GM19240 (cell line): ENCODE results near the gene SART1.

Experiments used
- DNase-seq: peaks from one replicate; pipeline ENCODE4 v3.0.0; 2011; ENCODE audit warnings: low spot score; ENCODE audit not compliant: insufficient read length

Gene SART1

DNA sequence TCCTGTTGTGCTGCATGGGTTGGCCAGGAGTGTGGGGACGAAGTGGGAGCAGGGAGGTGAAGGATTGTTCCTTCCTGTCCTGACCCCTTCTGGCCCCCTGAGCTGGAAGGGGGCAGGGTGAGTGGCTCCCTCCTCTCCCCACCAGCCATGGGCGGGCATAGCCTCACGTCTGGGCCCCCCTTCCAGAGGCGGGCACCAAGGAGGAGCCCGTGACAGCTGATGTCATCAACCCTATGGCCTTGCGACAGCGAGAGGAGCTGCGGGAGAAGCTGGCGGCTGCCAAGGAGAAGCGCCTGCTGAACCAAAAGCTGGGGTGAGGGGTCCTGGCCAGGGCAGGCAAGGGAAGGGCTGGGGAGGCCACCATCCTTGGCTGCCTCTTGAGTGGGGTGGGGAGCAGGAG, 3.4 kb downstream of the SART1 start:
- no peak for DNase-seq

DNA sequence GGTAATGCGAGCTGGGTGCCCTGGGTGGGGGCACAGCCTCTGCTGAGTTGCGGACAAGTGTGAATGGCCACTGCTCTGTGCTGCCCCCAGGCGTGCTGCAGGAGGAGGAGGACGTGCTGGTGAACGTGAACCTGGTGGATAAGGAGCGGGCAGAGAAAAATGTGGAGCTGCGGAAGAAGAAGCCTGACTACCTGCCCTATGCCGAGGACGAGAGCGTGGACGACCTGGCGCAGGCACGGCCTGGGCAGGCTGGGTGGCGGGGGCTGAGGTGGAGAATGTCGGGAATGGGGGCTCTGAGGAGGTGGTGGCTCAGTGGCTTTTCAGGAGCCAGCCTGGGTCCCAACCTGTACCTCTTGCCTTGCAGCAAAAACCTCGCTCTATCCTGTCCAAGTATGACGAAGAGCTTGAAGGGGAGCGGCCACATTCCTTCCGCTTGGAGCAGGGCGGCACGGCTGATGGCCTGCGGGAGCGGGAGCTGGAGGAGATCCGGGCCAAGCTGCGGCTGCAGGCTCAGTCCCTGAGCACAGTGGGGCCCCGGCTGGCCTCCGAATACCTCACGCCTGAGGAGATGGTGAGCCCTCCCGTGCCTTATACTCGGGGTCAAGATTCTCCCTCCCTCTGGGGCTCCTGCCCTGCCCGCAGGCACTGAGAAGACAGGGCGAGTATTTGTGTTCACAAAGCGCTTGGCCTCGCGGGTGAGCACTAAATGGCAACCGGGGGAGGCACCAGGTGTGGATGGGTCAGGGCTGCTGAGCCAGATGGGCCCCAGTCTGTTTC, 4.6 kb downstream of the SART1 start:
- no peak for DNase-seq

DNA sequence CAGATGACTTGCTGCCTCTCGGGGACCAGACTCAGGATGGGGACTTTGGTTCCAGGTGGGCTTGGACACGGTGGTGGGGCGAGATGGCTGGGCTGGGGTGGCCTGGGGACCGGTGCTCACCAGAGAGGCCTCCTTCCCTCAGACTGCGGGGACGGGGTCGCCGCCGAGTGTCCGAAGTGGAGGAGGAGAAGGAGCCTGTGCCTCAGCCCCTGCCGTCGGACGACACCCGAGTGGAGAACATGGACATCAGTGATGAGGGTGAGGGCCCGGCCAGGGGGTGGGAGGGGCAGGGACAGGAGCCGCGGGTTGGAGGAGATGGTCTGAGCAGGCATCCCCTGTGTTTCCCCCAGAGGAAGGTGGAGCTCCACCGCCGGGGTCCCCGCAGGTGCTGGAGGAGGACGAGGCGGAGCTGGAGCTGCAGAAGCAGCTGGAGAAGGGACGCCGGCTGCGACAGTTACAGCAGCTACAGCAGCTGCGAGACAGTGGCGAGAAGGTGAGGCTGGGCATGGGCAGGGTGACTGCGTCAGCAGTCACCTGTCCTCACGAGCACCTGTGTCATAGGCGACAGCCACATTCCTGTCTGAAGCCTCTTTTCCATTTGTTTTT, 5.9 kb downstream of the SART1 start:
- DNase-seq = no peak

DNA sequence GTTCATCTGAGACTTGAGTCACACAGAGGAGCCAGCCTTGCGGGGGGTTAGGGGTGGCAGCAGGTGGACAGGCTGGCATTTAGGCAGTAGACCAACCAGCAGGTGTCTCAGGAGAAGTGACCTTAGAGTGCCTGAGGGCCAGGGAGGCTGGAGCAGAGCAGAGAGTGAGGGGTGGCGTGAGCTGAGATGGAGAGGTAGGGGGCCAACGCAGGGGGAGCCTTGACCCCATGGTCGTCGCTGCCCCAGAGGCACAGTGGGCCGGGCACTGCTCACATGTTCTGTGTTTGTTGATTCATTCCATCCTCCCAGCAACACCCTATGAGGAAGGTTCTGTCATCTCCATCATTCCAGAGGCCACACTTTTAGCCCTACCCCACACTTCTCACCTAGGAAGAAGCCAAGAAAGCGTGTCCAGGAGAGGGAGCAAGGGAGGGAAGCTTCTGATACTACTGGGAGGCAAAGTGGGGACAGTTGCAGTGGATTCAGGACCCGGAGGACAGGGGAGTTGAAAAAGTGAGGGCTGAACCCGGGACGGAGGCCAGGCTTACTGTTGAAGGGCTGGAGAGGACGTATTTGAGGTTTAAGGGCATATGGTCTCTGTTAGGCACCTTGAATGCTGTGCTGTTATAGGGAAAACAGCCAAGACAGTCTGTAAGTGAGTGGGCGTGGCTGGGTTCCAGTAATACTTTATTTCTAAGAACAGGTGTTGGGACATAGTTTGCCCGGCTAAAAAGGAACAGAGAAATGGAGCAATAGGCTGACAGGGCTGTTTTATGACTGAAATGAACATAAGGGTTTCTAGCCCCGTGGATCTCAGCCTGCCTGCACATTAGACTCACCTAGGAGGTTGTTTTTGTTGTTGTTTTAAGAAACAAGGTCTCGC, 7.3 kb downstream of the SART1 start:
- no peak for DNase-seq

- no peak for DNase-seq
These were observed 10.6 kb downstream of the SART1 start for GRCh38 chr11:65972116-65972515.

DNA sequence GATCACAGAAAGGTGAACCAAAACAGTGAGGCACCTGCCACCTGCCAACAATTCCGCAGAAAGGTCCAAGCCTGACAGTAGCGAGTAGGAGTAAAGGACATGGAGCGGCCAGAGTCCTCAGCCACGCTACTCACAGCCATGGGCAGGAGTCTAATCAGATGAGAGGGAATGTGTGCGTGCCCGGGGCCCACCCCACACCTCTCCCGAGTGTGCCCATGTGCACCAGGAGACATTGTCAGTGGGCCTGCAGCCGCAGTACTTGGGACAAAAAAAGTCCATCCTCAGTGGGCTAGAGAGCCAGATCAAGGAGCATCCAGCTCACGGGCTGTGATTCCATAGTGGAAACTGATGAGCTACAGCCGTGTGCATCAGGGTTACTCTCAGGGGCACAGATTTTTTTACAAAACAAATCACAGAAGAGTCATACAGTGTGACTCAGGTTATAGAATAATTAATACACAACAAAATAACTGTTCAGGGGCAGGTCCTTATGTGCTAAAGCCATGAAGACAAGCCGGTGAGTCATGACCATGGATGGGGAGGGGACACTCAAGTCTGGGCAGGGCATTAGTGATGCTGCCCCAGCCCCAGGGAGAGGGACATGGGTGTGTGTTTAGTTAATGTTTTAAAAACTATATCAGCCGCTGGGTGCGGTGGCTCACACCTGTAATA, 12.0 kb downstream of the SART1 start:
- no peak for DNase-seq

- DNase-seq = no peak
These were observed 14.2 kb downstream of the SART1 start for GRCh38 chr11:65975771-65976170.

DNA sequence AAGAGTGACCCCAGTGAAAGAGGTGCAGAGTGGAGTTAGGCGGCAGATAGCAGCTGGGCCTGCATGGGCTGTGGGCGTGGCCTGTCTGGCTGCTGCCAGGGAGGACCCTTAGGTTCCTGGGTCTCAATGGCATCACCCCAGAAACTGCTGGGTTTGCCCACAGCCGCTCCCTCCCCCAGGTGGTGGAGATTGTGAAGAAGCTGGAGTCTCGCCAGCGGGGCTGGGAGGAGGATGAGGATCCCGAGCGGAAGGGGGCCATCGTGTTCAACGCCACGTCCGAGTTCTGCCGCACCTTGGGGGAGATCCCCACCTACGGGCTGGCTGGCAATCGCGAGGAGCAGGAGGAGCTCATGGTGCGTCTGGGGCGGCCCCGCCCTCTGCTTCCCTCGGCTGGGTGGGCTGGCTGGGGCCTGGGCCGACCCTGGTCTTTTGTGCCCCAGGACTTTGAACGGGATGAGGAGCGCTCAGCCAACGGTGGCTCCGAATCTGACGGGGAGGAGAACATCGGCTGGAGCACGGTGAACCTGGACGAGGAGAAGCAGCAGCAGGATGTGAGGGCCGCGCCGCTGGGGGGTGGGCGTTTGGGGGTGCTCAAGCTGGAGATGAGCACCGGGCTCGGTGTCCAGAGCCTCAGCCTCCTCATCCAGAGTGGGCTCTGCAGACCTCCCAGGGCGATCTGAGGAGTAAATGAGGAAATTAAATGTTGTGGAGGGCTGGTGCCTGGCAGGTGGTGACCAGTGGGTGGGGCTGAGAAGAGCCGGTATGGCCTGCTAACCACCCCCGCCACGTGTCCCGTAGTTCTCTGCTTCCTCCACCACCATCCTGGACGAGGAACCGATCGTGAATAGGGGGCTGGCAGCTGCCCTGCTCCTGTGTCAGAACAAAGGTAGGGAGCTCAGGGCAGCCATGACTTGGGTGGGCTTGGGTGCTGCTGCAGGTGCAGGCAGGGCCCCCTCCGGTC, 15.0 kb downstream of the SART1 start:
- no peak for DNase-seq

- DNase-seq = no peak
These were observed 16.3 kb downstream of the SART1 start for GRCh38 chr11:65977621-65978390.

DNA sequence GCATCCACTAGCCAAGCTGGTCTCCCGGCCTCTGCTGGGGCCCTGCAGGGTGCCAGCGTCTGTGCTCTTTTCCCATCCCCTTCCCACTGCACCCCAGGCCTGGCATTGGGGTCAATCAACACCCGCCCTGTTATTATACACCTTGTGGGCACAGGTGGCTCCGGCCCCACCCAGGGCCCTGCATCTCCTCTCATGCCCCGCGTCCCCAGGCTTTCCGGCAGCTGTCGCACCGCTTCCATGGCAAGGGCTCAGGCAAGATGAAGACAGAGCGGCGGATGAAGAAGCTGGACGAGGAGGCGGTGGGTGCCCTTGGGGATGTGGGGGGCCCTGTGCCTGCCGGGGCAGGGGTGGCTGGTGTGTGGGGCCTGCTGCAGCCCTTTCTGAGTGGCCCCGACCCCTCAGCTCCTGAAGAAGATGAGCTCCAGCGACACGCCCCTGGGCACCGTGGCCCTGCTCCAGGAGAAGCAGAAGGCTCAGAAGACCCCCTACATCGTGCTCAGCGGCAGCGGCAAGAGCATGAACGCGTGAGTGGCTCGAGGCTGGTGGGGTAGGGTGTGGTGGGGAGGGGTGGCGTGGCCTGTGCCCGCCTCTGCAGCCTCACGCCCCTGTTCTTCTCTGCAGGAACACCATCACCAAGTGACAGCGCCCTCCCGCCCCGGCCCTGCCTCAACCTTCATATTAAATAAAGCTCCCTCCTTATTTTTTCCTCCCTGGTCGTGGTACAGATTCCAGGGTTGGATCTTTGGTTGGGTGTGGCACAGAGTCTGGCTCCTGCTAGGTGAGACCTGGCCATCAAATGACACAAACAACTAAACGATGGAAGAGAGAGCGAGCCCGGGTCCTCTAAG, 17.1 kb downstream of the SART1 start:
- no peak for DNase-seq

- no peak for DNase-seq
These were observed 17.8 kb downstream of the SART1 start for GRCh38 chr11:65979261-65979759.

GRCh38 chr11:65981101-65981740, 19.7 kb downstream of the SART1 start:
- DNase-seq = no peak

- no peak for DNase-seq
These were observed 20.7 kb downstream of the SART1 start for GRCh38 chr11:65981972-65982823.

GRCh38 chr11:65982824-65983588, 21.5 kb downstream of the SART1 start:
- DNase-seq = no peak

DNA sequence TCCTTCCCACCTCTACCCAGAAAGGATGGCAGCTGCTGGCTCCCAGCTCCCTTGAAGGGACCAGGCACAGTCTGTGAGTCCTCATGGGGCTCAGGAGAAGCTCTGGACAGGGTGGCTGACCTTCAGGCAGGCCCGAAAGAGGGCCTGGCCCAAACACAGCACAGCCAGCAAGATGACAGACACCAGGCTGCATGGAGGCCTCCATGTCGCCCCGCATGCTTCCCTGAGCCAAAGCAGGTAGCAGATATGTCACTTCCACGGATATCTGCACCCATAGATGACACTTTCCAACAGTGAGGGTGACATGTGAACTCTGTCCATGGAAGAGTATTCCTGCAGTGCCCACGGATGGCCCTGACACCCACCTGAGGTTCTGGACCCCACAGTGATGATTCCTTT, 22.1 kb downstream of the SART1 start:
- DNase-seq = no peak

DNA sequence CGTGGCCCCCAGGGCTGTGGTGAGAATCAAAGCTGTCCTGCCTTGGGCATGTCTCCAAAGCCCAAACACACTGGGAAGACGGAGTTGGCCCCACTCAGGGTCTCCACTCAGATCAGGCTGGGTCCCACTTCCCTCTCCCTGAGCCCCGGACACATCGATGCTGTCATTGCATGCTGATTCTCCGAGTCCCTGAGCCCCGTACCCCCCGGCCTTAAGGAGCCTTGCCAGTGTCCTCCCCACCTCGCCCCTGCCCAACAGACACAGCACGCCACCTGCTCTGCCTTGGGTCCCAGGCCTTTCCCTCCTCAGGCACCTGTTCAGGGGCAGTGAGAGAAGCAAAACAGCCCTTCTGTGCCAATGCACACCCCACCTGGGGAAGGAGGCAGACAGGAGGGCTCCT, 25.8 kb downstream of the SART1 start:
- DNase-seq = no peak
